NCI-H460 (cell line): ENCODE results near the gene DYNLT5. TPM values are rescaled to one million over a fixed set of nuclear protein-coding genes. Genes with fewer than 3 reads are reported as not detected.
"Not testable (repeated sequence)": the region's sequence is repeated elsewhere in the genome, so short reads cannot be mapped to it uniquely, and the experiment has no call there.

Experiments used
- DNase-seq: peaks from one replicate; pipeline ENCODE4 v3.0.0-alpha.2; 2016; ENCODE audit warnings: low read depth; ENCODE audit errors: extremely low read depth
- total RNA-seq: library from RNA; depleted of rRNA; stranded (reverse); fragments of >200 nt; shearing (Covaris generic); gene quantifications from 2 replicates; pipeline ENCODE4 v1.2.3, GENCODE V29; 2014; rRNA removed

Gene DYNLT5
- total RNA-seq, 1 experiment from 2014 or later, result not detected

DNA sequence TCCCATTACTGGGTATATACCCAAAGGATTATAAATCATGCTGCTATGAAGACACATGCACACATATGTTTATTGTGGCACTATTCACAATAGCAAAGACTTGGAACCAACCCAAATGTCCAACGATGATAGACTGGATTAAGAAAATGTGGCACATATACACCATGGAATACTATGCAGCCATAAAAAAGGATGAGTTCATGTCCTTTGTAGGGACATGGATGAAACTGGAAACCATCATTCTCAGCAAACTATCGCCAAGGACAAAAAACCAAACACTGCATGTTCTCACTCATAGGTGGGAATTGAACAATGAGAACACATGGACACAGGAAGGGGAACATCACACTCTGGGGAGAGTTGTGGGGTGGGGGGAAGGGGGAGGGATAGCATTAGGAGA, 33.5 kb downstream of the DYNLT5 start:
- not testable (repeated sequence) for DNase-seq

- no peak for DNase-seq
Measured at GRCh38 chr1:66787641-66788040, 35.4 kb downstream of the DYNLT5 start.

- DNase-seq, result no peak
Measured at GRCh38 chr1:66788231-66788939, 36.1 kb downstream of the DYNLT5 start.

GRCh38 chr1:66791621-66792610, 39.7 kb downstream of the DYNLT5 start:
- no peak for DNase-seq

GRCh38 chr1:66795839-66796238, 43.6 kb downstream of the DYNLT5 start:
- not testable (repeated sequence) for DNase-seq

DNA sequence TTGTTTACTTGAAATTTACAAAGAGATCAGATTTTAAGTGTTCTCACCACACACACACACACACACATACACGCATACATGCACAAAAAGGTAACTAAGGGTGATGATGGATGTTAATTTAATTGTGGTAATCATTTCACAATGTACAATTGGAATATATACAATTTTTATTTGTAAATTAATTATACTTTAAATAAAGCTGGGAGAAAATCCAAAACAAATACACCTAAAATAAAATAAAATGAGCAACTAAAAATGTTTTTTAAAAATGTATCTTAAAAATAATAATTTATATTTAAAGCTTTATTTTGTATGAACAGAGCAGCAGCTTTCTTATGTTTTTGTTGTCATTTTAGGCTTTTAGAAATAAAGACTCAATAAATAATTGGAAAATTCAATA, 57.0 kb downstream of the DYNLT5 start:
- no peak for DNase-seq

- DNase-seq, result no peak
Measured at GRCh38 chr1:66809736-66810326, 57.6 kb downstream of the DYNLT5 start.

DNA sequence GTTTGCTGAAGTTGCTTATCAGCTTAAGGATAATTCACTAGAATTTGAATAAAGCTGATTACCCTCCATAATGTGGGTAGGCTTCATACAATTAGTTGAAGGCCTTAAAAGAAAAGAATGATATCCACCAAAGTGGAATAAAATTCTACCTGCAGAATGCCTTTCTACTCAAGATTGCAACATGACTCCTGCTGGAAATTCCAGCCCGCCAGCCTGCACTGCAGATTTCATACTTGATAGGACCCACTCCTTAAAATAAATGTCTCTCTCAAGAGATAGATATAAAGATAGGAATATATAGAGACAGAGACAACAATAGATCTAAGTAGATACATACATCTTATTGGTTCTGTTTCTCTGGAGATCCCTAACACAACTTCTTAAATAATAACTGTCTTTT, 72.5 kb downstream of the DYNLT5 start:
- DNase-seq, result no peak

Other genes starting within 250 kb of the DYNLT5 start
- 2.2 and 3.7 TPM in 2 replicates for gene SGIP1, start 218.3 kb upstream of the DYNLT5 start, total RNA-seq
- not detected in 2 replicates for gene INSL5, start 48.8 kb downstream of the DYNLT5 start, total RNA-seq
- gene DNAI4, start 172.4 kb downstream of the DYNLT5 start, total RNA-seq, result 2.3 and 2.9 TPM in 2 replicates
- gene MIER1, start 172.5 kb downstream of the DYNLT5 start, total RNA-seq, result 31.1 and 35.8 TPM in 2 replicates